ENCODE measurements around the gene ESRRB. TPM values are rescaled to one million over a fixed set of nuclear protein-coding genes. Genes with fewer than 3 reads are reported as not detected.

Gene ESRRB
- total RNA-seq, 1 donor = under 0.01 TPM

DNA sequence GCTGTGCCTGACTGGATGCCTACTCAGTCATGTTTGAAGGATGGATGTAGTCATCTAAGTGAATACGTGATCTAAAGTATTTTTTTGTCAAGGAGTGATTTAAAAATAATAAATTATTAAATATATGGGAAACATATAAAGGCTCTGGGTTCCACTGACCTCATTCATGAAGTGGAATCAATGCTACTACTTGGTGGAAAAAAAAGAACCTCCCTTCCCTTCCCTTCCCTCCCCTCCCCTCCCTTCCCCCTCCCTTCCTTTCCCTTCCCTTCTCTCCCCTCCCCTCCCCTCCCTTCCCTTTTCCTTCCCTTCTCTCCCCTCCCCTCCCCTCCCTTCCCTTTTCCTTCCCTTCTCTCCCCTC, 162.7 kb downstream of the ESRRB start:
- TF ChIP-seq, protein P1, sequence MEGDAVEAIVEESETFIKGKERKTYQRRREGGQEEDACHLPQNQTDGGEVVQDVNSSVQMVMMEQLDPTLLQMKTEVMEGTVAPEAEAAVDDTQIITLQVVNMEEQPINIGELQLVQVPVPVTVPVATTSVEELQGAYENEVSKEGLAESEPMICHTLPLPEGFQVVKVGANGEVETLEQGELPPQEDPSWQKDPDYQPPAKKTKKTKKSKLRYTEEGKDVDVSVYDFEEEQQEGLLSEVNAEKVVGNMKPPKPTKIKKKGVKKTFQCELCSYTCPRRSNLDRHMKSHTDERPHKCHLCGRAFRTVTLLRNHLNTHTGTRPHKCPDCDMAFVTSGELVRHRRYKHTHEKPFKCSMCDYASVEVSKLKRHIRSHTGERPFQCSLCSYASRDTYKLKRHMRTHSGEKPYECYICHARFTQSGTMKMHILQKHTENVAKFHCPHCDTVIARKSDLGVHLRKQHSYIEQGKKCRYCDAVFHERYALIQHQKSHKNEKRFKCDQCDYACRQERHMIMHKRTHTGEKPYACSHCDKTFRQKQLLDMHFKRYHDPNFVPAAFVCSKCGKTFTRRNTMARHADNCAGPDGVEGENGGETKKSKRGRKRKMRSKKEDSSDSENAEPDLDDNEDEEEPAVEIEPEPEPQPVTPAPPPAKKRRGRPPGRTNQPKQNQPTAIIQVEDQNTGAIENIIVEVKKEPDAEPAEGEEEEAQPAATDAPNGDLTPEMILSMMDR (IDR thresholded peaks at IDR 0.05; ENCODE audit: extremely low read depth, low read depth, low read length) = no peak
- Histone ChIP-seq H2AFZ (ENCODE audit: low read length) (no peak overlapping the region), H3K4me2 (ENCODE audit: insufficient read depth, low read length) (no peak overlapping the region), H3K4me1 (ENCODE audit: insufficient read depth, low read length) (no peaks in the 10 kb centered on the region), H3K27ac (ENCODE audit: low read depth, low read length) (no peak overlapping the region), H3K36me3 (ENCODE audit: insufficient read depth, low read length) (no peaks in the 10 kb centered on the region), H3K9me3 (ENCODE audit: low read depth, low read length) (no peaks in the 10 kb centered on the region), H4K20me1 (ENCODE audit: insufficient read depth, low read length) (no peaks in the 10 kb centered on the region), H3K27me3 (ENCODE audit: insufficient read depth, low read length) (peaks cover 8% of the 10 kb centered on the region), H3K4me3 (ENCODE audit: insufficient read depth, low read length) (no peak overlapping the region), H3K79me2 (ENCODE audit: insufficient read depth, low read length) (no peaks in the 10 kb centered on the region)
- no peak for DNase-seq (ENCODE audit: insufficient read length, low spot score, missing footprints)

DNA sequence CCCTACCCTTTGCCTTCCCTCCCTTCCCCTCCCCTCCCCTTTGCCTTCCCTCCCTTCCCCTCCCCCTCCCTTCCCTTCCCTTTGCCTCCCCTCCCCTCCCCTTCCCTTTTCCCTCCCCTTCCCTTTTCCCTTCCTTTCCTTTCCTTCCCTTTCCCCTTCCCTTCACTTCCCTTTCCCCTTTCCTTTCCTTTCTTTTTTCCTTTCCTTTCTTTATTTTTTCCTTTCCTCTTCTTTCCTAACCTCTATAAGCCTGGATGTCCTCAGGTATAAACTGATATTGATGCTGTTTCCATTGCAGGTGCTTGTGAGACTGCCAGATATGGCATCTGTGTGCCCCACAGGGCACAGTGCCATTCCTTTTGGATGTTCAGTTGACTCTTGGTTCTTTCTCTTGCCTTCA, 163.2 kb downstream of the ESRRB start:
- H3K79me2 ChIP-seq (ENCODE audit: insufficient read depth, low read length) = no peaks in the 10 kb centered on the region
- H2AFZ ChIP-seq (ENCODE audit: low read length) = no peak overlapping the region
- no peak overlapping the region for H3K4me3 ChIP-seq (ENCODE audit: insufficient read depth, low read length)
- no peak for DNase-seq (ENCODE audit: insufficient read length, low spot score, missing footprints)
- no peak overlapping the region for H3K27ac ChIP-seq (ENCODE audit: low read depth, low read length)
- H3K9me3 ChIP-seq (ENCODE audit: low read depth, low read length) = no peaks in the 10 kb centered on the region
- no peaks in the 10 kb centered on the region for H3K4me1 ChIP-seq (ENCODE audit: insufficient read depth, low read length)
- peaks cover 3% of the 10 kb centered on the region for H3K27me3 ChIP-seq (ENCODE audit: insufficient read depth, low read length)
- no peaks in the 10 kb centered on the region for H3K36me3 ChIP-seq (ENCODE audit: insufficient read depth, low read length)
- no peaks in the 10 kb centered on the region for H4K20me1 ChIP-seq (ENCODE audit: insufficient read depth, low read length)
- no peak overlapping the region for H3K4me2 ChIP-seq (ENCODE audit: insufficient read depth, low read length)
- TF ChIP-seq, protein P1 (IDR thresholded peaks at IDR 0.05; ENCODE audit: extremely low read depth, low read depth, low read length) = no peak

DNA sequence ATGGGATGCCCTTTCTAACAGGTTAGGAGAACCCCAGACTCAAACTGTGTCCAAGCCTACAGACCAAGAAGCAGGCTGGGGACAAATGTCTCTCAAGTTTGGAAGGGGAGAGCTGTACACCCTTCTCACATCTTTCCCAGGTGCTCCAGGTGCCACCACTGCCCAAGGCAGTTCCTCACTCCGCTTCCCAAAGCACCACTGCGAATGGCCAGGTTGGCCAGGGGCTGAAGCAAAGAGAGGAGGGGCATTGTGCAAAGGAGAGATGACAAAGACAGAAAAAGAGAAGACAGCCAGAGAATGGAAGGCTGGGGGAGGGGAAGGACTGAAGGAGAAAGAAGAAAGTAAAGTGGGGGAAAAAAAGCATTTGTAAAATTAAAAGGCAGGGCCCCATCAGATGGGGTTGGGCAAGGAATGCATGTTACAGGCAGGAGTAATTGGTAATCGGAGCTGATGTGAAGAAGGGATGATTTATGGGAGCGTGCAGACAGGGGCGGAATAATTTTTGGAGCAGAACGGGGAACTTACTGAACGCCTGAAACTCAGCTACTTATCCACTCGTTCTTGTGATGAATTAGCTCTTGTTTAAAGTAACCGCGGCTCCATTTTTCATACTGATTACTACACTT, 165.8 kb downstream of the ESRRB start:
- H3K4me2 ChIP-seq (ENCODE audit: insufficient read depth, low read length) = no peak overlapping the region
- H2AFZ ChIP-seq (ENCODE audit: low read length) = no peak overlapping the region
- peaks cover 3% of the 10 kb centered on the region for H3K27me3 ChIP-seq (ENCODE audit: insufficient read depth, low read length)
- no peak overlapping the region for H3K27ac ChIP-seq (ENCODE audit: low read depth, low read length)
- no peak for DNase-seq (ENCODE audit: insufficient read length, low spot score, missing footprints)
- no peaks in the 10 kb centered on the region for H4K20me1 ChIP-seq (ENCODE audit: insufficient read depth, low read length)
- H3K79me2 ChIP-seq (ENCODE audit: insufficient read depth, low read length) = no peaks in the 10 kb centered on the region
- no peaks in the 10 kb centered on the region for H3K36me3 ChIP-seq (ENCODE audit: insufficient read depth, low read length)
- no peaks in the 10 kb centered on the region for H3K9me3 ChIP-seq (ENCODE audit: low read depth, low read length)
- TF ChIP-seq, protein P1 (IDR thresholded peaks at IDR 0.05; ENCODE audit: extremely low read depth, low read depth, low read length) = no peak
- no peak overlapping the region for H3K4me3 ChIP-seq (ENCODE audit: insufficient read depth, low read length)
- no peaks in the 10 kb centered on the region for H3K4me1 ChIP-seq (ENCODE audit: insufficient read depth, low read length)

DNA sequence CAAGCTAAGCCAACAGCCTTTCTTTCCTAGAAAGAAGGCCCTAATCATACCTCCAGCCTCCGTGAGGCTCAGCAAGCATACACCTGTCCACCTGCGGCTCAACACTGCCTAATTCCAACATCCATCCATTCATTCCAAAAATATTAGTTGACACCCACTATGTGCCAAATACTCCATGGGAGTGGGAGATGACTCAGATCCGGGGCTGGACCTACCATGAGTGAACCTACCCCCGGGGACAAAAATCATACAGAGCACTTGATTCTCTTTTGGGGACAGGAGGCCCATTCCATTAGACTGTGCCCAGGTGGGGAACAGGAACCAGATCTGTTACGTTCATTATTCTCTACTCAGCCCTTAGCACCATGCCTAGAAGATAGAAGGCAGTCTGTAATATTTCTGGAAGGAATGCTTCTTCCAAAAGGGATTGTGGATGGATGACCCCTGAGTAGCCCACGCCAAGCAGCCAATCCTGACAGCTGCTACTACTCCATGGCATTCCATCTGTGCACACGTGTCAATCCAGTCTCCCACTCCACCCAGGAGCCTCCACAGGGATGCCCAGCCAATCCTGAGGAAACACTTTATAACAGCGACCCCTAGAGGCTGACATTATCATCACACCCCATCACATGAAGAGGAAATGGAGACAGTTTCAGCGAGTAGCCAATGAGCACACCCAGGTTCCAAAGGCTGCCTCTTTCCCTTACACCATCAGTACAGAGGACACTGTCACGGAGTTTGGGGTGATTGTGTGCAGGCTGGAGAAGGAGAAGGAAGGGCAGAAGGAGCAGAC, 170.7 kb downstream of the ESRRB start:
- DNase-seq (ENCODE audit: insufficient read length, low spot score, missing footprints) = no peak
- no peaks in the 10 kb centered on the region for H3K79me2 ChIP-seq (ENCODE audit: insufficient read depth, low read length)
- no peaks in the 10 kb centered on the region for H3K9me3 ChIP-seq (ENCODE audit: low read depth, low read length)
- no peak overlapping the region for H2AFZ ChIP-seq (ENCODE audit: low read length)
- no peaks in the 10 kb centered on the region for H3K4me1 ChIP-seq (ENCODE audit: insufficient read depth, low read length)
- H4K20me1 ChIP-seq (ENCODE audit: insufficient read depth, low read length) = no peaks in the 10 kb centered on the region
- H3K27ac ChIP-seq (ENCODE audit: low read depth, low read length) = no peak overlapping the region
- peaks cover 3% of the 10 kb centered on the region for H3K27me3 ChIP-seq (ENCODE audit: insufficient read depth, low read length)
- no peak overlapping the region for H3K4me3 ChIP-seq (ENCODE audit: insufficient read depth, low read length)
- no peak overlapping the region for H3K4me2 ChIP-seq (ENCODE audit: insufficient read depth, low read length)
- H3K36me3 ChIP-seq (ENCODE audit: insufficient read depth, low read length) = no peaks in the 10 kb centered on the region
- TF ChIP-seq, protein P1 (IDR thresholded peaks at IDR 0.05; ENCODE audit: extremely low read depth, low read depth, low read length) = peak; percentile 61
